ENCODE data around the gene SLC51B.
"Not testable (repeated sequence)": the region's sequence is repeated elsewhere in the genome, so short reads cannot be mapped to it uniquely, and the experiment has no call there.

The SLC51B gene

GRCh38 chr15:65038428-65038827 is 6.8 kb upstream of the SLC51B start:
- intact Hi-C loops (cut with DNase I): no loop called here
- DNase-seq: no peak

GRCh38 chr15:65038836-65039235 is 6.4 kb upstream of the SLC51B start:
- DNase-seq: no peak
- intact Hi-C loops (cut with DNase I): no loop called here

DNA sequence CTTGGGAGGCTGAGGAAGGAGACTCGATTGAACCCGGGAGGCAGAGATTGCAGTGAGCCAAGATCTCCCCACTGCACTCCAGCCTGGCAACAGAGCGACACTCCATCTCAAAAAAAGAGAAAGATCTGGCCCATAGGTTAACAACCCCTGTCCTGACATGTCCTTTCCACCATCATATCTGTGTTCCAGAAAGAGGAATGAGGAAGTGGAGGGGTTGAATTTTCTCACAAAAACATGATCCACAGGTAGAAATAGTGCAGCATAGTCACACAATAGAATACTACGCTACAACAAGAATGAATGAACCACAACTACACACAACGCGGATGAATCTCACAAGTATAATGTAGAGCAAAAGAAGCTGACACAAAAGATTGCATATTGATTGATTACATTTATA is 4.7 kb upstream of the SLC51B start:
- intact Hi-C loops (cut with DNase I): no loop called here
- DNase-seq: no peak

- intact Hi-C loops (cut with DNase I): no loop called here
- DNase-seq: no peak
These were observed 3.4 kb upstream of the SLC51B start for GRCh38 chr15:65041787-65042186.

DNA sequence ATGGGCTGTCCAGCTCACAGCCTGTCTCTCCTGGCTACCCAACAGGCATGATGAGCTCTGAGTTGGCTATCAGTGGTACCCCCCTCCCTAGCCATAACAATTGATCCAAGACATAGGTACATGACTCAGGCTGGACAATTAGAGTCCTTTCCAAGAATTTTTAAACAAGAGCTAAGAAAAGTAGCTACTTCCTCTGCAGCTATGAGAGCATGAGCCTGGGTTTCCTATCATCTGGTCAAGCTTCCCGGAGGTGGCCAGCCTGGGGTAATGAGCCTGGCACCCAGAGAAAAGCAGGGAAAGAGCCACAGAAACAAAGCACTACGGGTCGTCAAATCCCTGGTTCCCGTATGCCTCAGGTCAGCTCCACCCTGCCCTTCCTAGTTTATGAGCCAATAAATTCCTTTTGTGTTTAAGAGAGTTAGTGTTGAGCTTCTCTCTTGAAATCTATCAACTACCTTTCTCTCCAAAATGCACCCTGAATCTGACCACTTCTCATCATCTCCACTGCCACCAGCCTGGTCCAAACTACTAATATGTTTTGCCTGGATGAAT is 2.3 kb upstream of the SLC51B start:
- peak in 1 of 42 donors; percentile 25 for DNase-seq
- intact Hi-C loops (cut with DNase I): no loop called here

DNA sequence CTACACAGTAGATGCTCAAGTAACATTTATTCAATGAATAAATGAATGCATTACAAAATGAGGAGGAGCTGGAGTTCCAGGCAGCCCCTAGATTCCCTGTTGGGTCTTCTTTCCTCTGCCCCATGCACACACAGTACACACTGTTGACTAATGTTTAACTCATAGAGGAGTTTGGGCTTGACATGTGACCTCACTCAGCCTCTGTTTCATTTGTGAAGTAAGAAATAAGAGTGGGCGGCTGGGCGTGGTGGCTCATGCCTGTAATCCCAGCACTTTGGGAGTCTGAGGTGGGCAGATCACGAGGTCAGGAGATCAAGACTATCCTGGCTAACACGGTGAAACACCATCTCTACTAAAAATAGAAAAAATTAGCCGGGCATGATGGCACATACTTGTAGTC is 969 bp upstream of the SLC51B start:
- intact Hi-C loops (cut with DNase I): not testable (repeated sequence)
- DNase-seq: peak in 2 of 42 donors; percentile 6 to 12

GRCh38 chr15:65048241-65048640 is 3.1 kb downstream of the SLC51B start:
- DNase-seq: no peak
- intact Hi-C loops (cut with DNase I): no loop called here

- intact Hi-C loops (cut with DNase I): no loop called here
- DNase-seq: peak; percentile 90 to 99 (median 96)
These were observed 4.2 kb downstream of the SLC51B start for GRCh38 chr15:65049418-65049840.

GRCh38 chr15:65050270-65050669 is 5.1 kb downstream of the SLC51B start:
- intact Hi-C loops (cut with DNase I): loop anchor here (10.0 kb wide), 1 partner anchor 55 kb away; no protein-coding TSS in a partner anchor
- no peak for DNase-seq

DNA sequence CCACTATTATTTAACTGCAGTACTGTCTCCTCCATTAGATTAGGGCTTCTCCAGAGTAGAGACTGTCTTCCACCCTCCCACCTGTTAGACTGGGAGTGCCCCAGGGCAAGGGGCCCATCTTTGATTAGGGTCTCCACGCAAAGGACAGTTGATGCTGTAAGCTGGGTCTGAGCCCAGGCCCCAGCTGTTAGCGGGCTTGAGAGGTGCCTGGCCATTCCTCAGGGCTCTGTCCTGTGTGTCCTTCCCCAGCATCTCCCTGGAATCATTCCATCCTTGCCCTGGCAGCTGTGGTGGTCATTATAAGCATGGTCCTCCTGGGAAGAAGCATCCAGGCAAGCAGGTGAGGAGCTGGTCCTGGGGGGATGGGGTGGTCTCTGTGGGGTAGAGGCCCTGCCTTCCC is 6.1 kb downstream of the SLC51B start:
- intact Hi-C loops (cut with DNase I): loop anchor here (10.0 kb wide), 1 partner anchor 54 kb away; no protein-coding TSS in a partner anchor
- DNase-seq: no peak

DNA sequence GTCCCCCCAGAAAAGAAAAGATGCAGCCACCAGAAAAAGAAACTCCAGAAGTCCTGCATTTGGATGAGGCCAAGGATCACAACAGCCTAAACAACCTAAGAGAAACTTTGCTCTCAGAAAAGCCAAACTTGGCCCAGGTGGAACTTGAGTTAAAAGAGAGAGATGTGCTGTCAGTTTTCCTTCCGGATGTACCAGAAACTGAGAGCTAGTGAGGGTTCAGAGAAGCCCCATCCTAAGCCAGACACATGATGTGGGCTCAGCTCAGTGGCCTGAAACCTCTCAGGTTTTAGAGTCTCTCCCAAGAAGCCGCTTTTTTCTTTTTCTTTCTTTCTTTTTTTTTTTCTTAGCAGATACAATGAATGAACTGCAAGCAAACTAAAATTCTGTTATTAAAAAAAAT is 7.8 kb downstream of the SLC51B start:
- DNase-seq: no peak
- intact Hi-C loops (cut with DNase I): loop anchor here (10.0 kb wide), 1 partner anchor 52 kb away; no protein-coding TSS in a partner anchor

GRCh38 chr15:65054333-65055200 is 9.4 kb downstream of the SLC51B start:
- intact Hi-C loops (cut with DNase I): loop anchor here (10.0 kb wide), 1 partner anchor 50 kb away; no protein-coding TSS in a partner anchor
- peak; percentile 40 to 92 (median 82) for DNase-seq

GRCh38 chr15:65055201-65055870 is 10.1 kb downstream of the SLC51B start:
- no peak for DNase-seq
- intact Hi-C loops (cut with DNase I): loop anchor here (10.0 kb wide), 1 partner anchor 49 kb away; no protein-coding TSS in a partner anchor

DNA sequence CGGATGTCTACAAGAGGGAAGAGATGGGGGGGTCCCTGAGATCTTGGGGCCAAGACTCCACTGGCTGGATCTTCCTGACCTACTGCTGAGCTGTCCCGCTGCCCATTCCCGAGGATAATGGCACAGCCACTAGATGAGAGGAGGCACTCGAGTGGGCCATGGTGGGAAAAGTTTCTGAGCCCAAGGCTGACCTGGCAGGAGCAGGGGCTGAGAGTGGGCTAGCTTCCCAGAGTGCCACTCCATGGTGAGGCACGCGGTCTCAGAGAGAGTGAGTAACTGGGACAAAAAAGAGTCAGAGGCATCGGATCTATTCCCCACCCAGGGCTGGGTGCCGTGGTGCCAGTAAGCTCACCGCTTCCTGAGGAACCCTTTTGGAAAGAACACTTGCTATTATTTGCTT is 10.9 kb downstream of the SLC51B start:
- DNase-seq: peak in 12 of 42 donors; percentile 13 to 80 (median 44)
- intact Hi-C loops (cut with DNase I): loop anchor here (10.0 kb wide), 1 partner anchor 49 kb away; no protein-coding TSS in a partner anchor

GRCh38 chr15:65056868-65057548 is 11.8 kb downstream of the SLC51B start:
- intact Hi-C loops (cut with DNase I): loop anchor here (10.0 kb wide), 1 partner anchor 48 kb away; no protein-coding TSS in a partner anchor

DNA sequence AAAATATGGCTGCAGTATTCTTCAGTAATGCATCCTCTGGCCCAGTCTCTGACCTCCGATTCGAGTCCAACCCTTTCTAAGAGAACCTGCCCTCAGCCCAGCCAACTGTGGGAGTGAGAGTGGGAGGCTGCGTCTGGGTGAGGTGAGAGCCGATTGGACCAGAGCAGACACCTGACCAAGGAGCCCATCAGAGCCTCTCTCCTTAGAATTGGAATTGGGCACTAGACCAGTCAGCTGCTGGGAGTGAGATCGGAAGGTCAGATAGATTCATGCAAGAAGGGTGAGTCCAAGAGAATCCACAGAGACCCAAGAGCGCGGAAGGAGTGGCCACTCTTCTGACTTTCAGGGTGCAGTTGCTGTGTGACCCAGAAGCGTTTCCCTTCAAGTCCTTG is 12.4 kb downstream of the SLC51B start:
- intact Hi-C loops (cut with DNase I): loop anchor here (10.0 kb wide), 1 partner anchor 47 kb away; no protein-coding TSS in a partner anchor
- no peak for DNase-seq

More at GRCh38 chr15:65056868-65057548, 11.8 kb downstream of the SLC51B start:
- DNase-seq: no peak

GRCh38 chr15:65058394-65059368 is 13.5 kb downstream of the SLC51B start:
- intact Hi-C loops (cut with DNase I): loop anchor here (10.0 kb wide), 1 partner anchor 46 kb away; no protein-coding TSS in a partner anchor
- peak in 28 of 42 donors; percentile 13 to 79 (median 53) for DNase-seq

DNA sequence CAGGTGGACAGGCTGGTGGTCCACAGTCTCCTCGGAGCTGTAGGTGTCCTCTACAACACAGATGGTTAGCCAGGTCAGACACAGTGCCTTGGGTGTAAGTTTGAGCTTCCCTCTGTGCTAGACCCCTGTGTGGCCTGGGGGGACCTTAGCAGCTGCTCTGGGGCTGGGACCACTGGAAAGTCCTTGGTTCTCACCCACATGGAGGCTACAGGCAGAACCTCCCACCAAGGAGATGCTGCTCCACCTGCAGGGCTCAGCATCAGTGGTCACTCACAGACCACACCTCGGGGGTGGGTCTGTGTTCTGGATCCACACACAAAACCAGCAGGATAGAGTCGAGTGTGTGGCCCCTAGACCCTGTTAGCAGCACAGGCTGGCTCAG is 14.2 kb downstream of the SLC51B start:
- DNase-seq: no peak
- intact Hi-C loops (cut with DNase I): loop anchor here (10.0 kb wide), 1 partner anchor 45 kb away; no protein-coding TSS in a partner anchor

All from head of caudate nucleus (tissue), 42 donors.